Hematopoietic multipotent progenitor cell treated with erythropoietin and hydrocortisone succinate and interleukin-3 and kit ligand, for 17 days (in vitro differentiated cells): ENCODE data around the gene ANKLE2.
A peak's percentile ranks its signal among the peaks of the same experiment; 100 is the strongest.
"Not testable (repeated sequence)": the region's sequence is repeated elsewhere in the genome, so short reads cannot be mapped to it uniquely, and the experiment has no call there.

ENCODE experiments used
- DNase-seq: peaks from one replicate; pipeline ENCODE4 v3.0.0-alpha.2; 2015; ENCODE audit warnings: low spot score

The ANKLE2 gene

DNA sequence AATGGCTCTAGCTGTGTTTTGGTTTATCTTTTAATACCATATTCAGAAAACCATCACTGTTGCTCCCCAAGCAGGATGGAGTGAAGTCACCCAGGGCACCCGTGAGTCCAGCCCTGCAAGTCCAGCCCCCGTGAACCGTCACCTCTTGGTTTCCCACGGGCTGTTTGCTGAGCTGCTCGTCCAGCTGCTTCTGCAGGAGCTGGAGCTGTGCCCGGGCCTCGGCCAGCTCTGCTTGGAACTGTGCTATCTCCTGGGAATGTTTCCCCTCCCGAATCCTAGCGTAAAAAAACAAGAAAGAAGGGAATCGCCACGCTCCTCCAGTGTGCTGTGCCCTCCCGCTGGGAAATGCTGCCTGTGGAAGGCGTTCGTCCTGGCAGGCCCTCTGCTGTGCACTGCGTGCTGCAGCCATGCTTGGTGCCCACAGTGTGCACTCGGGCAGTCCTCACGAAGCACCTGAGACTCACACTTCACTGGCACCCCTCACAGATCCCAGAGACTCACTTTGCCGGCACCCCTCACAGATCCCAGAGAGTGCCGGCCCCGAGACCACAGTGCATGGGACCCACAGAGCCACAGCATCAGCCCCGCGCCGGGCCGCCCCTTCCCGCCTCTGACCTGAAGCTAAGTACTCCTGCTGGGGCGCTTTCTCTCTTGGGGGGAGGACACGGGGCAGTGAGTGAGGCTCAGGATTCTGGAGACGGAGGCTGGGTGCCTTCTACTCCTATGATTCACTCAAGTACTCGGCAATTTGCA lies 15.4 kb upstream of the ANKLE2 start:
- DNase-seq, result no peak

DNA sequence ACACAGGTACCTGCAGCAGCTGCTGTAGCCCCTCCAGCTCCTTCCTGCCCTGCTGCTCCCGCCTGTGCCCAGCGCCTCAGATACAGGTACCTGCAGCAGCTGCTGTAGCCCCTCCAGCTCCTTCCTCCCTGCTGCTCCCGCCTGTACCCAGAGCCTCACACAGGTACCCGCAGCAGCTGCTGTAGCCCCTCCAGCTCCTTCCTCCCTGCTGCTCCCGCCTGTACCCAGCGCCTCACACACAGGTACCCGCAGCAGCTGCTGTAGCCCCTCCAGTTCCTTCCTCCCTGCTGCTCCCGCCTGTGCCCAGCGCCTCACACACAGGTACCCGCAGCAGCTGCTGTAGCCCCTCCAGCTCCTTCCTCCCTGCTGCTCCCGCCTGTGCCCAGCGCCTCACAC lies 14.6 kb upstream of the ANKLE2 start:
- DNase-seq, result not testable (repeated sequence)

DNA sequence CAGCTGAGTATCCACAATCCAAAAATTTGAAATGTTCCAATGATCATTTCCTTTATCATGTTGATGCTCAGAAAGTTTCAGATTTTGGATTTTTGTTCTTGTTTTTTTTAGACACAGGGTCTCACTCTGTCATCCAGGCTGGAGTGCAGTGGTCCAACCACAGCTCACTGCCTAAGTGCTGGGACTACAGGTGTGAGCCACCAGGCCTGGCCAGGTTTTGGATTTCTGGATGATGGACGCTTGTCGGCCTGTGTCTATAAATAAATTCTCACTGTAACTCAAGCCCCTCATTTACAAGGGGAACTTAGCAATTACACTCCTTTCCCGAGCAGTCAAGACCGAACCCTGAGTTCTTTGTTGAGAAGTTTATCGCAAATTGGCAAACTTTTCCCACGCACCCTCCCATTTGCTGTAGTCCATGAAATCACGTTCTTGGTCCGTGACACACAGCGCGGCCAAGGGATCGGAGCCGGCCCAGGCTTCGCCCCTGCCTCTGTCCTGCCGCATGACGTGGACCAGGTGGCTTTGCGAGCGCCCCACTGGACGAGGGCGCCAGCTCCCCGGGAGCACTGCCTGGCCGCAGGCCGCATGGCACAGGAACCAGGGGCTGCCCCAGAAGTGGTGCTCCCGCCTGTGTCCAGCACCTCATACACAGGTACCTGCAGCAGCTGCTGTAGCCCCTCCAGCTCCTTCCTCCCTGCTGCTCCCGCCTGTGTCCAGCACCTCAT lies 14.0 kb upstream of the ANKLE2 start:
- no peak for DNase-seq

DNA sequence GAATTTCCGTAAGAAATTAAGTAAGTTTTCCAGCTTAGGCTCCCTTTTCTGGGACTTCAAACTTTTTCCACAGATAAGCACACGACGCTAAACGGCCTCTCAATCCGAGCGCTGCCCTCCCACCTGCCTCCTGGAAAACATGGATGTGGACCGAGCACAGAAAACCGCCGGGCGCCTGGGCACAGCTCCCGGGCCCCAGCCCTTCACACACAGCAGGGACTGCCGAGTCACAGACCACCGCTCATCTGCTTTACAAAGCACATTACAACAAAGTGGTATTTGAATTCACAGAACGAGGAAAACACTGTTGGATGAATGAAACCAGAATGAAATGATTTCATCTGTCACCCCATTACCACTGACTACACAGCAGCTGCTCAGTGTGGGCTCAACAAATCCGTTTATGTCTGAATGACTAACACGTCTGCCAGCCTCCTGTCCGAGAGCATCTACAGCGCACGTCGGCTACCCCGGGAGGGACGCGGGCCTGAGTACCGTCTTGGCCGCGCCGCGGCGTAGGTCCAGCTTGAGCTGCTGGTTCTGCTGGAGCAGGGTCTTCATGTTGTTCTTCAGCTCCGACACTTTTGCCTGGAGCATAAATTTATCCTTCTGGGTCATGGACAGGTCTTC lies 13.1 kb upstream of the ANKLE2 start:
- no peak for DNase-seq

DNA sequence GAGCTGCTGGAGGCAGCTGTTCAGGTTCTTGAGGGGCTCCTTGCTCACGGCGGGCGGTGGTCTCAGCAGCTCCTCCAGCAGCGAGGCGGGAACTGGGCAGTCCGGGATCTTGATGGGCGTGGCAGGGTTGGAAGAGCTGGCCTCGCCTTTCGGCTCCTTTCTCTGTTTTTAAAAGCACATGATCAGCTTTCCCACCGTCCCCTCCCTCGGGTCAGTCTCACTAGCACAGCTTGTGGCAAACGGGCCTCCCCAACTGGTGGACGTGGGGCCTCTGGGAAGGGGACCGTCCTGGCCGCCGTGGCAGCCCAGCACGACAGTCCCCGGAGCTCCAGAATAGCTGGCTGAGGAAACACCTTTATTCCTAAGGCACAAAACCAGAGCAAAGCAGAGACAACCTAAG lies 12.5 kb upstream of the ANKLE2 start:
- no peak for DNase-seq

DNA sequence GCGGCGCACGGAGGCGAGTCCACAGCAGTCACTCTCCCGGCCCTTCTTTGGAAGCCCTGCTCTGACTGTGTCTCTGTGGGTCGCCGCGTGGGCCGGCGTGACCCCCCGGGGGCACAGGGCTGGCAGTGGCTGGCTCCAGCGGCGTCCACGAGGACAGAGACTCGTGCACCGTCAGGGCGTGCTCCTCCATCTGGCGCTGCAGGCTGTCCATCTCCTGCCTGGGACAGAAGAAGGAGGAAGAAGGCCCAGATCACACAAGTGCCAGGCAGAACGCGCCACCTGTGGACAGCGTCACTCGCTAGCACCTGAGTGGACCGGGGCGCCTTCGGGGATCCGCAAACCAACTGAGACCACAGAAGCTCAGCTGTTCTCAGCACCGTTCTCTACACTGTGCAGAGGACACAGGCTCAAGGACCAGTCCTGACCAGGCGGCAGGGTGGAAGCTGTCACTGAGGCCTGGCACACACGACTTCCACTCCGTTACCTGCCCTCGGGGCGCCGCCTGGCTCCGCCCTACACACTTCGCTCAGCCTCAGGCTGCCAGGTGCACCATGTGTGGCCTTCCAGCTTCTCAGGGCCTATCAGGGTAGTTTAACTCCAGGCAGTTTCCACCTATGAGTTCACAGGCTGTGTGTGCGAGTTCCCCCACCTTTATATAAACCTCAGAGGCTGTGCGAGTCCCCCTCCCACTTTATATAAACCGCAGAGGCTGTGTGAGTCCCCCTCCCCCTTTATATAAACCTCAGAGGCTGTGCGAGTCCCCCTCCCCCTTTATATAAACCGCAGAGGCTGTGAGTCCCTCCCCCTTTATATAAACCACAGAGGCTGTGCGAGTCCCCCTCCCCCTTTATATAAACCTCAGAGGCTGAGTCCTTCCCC lies 11.7 kb upstream of the ANKLE2 start:
- no peak for DNase-seq

DNA sequence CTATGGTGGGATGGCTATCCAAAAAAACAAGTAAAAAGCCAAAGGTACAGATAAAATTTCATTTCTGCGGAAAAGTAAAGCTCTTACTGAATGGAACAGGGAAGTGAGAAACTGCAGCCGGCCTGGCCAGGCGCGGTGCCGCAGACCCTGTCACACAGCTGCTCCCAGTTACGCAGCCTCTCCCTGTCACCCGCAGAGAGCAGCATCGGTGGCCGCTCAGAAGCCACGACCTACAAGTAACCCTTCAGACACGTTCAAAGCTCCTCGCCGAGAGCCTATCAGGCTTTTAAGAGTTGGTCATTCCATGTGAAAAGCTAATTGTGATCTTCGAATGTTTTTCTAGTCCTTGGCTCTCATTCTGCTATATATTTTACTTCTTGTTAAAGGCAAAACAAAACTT lies 11.0 kb upstream of the ANKLE2 start:
- DNase-seq, result no peak

DNA sequence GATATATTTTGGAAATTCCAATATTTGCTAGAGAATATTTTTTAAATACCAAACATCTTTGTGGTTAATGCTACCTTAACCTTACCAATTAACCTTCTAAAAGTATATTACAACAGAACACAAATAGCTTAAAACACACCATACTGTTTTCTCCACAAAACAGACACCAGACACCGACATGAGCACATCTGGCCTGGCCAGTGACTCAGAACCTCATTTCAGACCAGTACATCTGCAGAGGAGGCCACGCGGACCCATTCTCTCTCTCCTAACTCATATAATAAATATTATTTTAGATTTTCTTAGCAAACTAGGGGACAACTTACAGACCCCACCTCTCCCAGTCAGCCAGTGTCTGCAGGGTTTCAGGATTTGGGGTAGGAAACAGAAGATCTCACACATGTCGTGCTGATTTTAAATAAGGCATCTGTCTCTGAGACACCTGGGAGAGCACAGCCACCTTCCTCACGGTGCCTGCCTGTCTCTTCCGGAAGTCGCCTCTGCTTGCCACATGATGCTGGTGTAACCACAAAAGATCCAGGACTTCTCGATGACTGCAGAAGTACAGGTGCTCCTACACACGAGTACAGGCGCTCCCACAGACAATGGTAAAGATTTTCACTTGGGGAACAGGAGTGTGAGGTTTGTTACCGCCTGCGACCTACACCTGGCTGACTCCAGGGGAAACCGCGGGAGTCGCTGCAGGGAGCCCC lies 9.7 kb upstream of the ANKLE2 start:
- DNase-seq, result no peak

DNA sequence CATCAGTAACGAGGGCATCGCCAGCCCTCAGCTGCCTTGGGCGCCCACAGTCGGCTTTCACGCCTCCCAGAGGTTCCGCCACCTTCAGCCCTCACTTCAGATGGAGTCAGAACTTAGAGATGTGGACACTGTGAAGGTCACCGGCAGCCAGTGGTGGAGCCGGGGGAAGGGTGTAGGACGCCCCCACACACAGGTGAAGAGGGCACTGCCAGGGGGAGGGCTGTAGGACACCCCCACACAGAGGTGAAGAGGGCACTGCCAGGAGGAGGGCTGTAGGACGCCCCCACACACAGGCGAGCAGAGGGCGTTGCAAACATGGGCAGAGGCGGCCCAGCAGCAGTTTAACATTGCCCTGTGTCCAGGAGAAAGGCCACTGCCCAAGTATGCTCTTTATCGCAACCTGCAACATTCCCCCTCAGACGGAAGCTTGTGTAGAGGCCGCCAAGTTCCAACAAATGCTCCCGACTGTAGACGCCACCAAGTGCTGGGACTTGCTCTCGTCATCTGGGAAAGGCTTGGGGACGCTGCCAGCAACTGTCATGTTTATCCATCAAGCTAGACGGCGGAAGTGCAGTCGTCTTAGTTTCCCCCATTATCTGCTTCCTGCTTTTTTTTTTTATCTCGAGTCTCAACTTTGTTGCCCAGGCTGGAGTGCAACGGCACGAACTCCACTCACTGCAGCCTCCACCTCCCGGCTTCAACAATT lies 4.9 kb upstream of the ANKLE2 start:
- DNase-seq, result no peak

DNA sequence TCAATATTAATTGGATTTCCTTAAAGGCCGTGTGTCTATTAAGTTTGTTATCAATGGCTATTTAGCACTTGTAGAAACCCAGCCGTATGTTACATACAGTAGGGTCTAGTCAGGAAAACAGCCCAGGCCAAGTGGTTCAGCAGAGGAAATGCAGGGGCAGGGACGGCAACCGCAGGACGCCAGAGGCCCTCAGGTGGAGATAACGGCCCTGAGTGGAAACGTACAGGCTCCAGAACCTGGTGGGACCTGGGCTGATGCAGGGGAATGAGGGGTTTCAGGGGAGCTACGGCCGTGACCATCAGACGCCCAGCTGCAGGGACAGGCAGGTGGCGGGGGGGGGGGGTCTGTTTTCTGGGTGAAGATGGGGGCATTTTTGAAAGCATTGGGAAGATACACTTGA lies 3.7 kb upstream of the ANKLE2 start:
- no peak for DNase-seq

DNA sequence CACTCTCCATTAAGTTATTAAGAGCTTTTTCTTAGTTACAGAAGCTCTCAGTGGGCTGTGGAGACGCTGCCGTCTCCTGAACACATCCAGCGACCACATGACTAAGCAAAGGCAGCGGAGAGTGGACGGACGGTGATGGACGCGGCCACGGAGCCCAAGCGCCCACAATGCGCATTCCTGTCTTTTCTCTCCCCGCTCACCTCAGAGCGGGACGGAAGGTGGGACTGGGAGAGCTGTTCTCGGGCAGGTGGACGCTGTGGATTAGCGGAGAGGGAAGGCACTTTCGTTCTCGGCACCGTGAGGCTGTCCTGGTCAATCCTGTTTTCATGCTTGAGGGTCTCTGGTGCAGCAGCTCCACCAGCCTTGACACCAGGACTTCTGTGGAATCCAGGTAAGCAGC lies 2.6 kb upstream of the ANKLE2 start:
- no peak for DNase-seq

DNA sequence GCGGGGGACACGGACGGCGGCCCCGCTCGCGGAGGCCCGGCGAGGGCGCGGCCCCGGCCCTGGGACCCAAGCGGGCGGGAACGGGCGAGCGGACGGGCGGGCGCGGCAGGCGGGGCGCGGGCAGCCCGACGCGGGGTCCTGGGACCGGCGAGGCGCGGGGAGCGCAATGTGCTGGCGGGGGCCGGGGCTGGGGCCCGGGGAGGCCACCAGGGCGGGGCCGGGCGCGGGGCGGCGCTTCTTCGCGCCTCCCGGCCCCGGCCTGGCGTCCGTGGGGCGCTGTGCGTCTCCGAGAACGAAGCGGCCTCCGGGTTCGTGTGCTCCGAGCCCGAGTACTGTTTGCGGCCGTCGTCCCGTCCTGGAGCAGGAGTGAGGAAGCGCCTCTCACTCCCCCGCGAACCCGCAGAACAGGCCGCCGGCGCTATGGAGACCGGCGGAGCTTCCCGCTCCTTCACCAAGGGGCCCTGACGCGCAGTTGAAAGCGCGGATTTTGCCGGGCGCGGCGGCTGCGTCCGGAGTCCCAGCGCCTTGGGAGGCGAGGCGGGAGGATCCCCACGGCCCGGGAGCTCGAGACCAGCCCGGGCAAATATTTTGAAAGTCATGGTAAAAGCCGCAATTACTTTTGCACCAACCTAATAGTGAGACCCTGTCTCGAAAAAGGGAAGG lies 420 bp upstream of the ANKLE2 start:
- DNase-seq, result peak; percentile 71

DNA sequence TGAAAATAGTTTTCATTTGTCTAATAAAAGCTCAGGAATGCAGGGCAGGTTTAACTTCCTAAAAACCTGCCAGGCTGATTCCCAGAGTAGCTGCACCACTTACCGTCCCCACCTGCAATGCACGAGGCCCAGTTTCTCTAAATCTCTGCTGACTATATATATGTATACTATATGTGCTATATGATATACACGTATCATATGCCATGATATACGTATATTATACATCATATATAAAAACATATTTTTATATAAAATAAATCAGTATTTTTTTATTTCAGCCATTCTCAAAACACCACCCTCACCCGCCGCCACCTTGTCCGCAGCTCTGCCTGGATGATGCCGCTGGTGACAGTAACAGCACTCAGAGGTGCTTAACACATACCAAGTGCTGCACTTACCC lies 2.3 kb downstream of the ANKLE2 start:
- no peak for DNase-seq

DNA sequence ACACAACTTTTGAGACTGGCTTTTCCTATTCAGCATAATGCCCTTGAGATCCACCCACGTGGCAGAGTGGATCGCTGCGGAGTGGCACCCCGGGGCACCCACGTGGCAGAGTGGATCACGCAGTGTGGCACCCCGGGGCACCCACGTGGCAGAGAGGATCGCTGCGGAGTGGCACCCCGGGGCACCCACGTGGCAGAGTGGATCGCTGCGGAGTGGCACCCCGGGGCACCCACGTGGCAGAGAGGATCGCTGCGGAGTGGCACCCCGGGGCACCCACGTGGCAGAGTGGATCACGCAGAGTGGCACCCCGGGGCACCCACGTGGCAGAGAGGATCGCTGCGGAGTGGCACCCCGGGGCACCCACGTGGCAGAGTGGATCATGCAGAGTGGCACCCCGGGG lies 2.8 kb downstream of the ANKLE2 start:
- DNase-seq, result not testable (repeated sequence)

DNA sequence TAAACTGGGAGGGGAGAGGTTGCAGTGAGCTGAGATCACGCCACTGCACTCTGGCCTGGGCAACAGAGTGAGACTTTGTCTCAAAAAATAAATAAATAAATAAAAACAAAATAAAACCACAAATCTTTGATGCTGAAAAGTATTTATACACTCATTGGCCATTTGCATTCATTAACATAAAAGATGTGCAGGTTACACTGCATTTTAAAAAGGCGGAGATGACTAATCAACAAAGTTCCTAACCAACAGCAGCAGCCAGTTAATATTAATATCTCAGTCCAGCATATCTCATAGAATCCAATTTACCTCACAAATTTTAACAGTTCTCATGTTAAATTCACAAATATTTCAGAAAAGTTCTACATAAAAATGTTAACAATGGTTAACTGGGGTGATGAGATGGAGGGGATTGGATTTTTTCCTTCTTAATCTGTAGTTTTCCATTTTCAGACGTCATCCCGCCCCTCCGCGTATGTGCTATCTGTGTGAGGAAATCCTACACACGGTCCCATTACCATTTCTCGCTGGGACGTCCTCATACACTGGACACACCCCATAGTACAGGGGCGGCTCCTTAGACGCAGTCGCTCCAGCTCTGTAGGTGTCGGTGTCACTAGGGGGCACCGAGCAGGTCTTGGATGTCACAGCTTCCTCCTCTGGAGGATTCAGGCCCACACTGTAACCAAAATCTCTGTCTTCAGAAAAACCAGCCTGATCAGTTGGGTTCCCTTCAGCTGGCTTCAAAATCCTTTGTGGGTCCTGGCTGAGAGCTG lies 7.3 kb downstream of the ANKLE2 start:
- DNase-seq, result no peak

DNA sequence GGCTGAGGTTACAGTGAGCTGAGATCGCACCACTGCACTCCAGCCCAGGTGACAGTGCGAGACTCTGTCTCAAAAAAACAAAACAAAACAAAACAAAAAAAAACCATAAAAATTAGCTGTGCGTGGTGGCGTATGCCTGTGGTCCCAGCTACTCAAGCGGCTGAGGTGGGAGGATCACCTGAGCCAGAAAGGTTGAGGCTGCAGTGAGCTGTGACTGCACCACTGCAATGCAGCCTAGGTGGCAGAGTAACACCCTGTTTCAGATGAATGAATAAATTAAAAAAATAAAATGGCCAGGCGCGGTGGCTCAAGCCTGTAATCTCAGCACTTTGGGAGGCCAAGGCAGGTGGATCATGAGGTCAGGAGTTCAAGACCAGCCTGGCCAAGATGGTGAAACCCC lies 8.0 kb downstream of the ANKLE2 start:
- DNase-seq, result not testable (repeated sequence)

DNA sequence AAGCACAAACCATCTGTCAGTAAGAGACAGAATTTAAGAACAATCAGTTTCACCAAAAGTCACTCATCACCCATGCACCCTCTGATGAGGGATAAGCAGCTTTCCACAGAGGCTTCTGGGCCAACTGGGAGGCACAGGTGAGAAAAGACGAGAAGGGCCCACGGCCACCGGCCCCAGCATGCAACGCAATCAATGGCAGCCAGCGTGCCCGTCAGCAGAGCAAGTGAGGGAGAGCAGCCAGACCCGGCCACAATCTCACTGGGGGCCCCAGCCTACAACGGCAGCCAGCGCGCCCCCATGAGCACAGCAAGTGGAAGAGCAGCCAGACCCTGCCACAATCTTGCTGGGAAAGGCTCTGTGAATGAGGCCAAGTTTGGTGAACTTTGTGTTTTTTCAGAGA lies 13.3 kb downstream of the ANKLE2 start:
- no peak for DNase-seq

DNA sequence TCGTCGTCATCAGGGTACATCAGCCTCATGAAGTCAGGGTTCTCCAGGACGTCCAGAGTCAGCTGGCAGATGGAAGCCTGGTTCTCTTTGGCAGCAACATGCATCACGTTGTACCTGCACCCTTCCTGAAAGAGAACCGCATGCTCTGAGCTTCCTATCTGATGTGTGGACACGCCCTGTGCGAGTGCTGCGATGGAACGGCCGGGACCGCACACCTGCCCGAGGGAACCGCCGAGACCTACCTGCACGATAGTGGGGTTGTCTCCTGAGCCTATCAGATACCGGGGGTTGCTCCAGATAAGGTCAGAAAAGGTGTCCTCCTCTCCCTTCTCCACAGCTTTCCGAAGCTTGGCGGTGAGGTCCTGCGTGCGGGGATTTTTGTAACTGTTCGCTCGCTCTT lies 13.7 kb downstream of the ANKLE2 start:
- no peak for DNase-seq

DNA sequence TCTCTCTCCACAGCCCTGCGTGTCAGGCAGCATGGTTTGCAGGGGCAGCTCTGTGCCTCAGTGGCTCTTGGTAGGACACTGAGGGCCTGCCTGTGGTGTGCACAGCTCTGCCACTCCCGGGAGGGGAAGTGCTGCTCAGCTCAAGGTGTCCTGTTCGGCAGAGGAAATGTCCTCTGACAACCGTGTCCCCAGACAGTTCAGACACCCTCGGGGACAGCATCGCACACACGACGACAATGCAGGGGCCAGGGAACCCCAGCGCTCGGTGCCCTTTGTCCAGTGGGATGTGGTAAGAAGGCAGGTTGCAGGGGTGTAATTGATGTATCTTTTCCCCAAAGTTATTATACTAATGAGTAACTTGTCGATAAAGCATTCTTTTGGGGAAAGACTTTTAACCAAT lies 14.2 kb downstream of the ANKLE2 start:
- no peak for DNase-seq

DNA sequence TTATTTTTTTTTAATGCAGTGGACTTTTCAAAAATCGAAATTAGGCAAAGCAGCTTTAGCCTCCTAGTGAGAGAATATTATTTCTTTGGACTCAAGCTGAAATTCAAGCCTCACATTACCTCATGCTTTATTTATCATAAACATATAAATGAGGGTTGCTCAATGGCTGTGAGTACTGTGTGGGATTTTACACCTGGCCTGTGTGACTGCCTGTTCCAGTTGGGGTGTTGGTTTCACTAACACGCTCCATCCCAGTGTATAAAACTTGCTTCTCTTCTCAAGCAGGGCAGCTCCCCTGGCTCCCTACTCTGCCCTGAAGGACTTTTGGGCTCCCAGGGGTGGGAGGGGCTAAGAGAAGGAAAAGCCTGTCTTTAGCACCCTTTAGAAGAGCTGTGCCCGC lies 15.0 kb downstream of the ANKLE2 start:
- DNase-seq, result no peak
